Astrocyte (in vitro differentiated cells and primary cell): ENCODE results near the gene HCRTR2. TPM values are rescaled to one million over a fixed set of nuclear protein-coding genes. Genes with fewer than 3 reads are reported as not detected.

Experiments
- DNase-seq: peaks from one replicate; pipeline ENCODE4 v3.0.0-alpha.2; 2010; ENCODE audit warnings: low read depth
- FAIRE-seq: peaks from 2 replicates; lab custom pipeline; 2011; peaks lifted over from hg19 to GRCh38; lab: Jason Lieb, UNC
- H2AFZ ChIP-seq: 2 replicates; pipeline ENCODE4 v1.6.0; 2012; ENCODE audit warnings: low read depth, low read length, inconsistent platforms
- H3K27ac ChIP-seq: 2 replicates; pipeline ENCODE4 v1.5.1; 2011; ENCODE audit warnings: low read depth, low read length, inconsistent platforms
- H3K27me3 ChIP-seq: 2 replicates; pipeline ENCODE4 v1.6.0; 2011; ENCODE audit warnings: low read length, inconsistent platforms; ENCODE audit not compliant: insufficient read depth
- H3K36me3 ChIP-seq: 2 replicates; pipeline ENCODE4 v1.5.1; 2011; ENCODE audit warnings: low read length, inconsistent platforms; ENCODE audit not compliant: insufficient read depth
- H3K4me1 ChIP-seq: 2 replicates; pipeline ENCODE4 v1.5.1; 2011; ENCODE audit warnings: low read length, inconsistent platforms; ENCODE audit not compliant: insufficient read depth
- H3K4me2 ChIP-seq: 2 replicates; pipeline ENCODE4 v1.6.0; 2012; ENCODE audit warnings: low read length, inconsistent platforms
- H3K4me3 ChIP-seq: 2 replicates; pipeline ENCODE4 v1.5.1; 2011; ENCODE audit warnings: low read depth, mild to moderate bottlenecking, low read length, inconsistent platforms; ENCODE audit not compliant: insufficient read depth
- H3K79me2 ChIP-seq: 2 replicates; pipeline ENCODE4 v1.6.0; 2012; ENCODE audit warnings: mild to moderate bottlenecking, low read length, inconsistent platforms; ENCODE audit not compliant: insufficient read depth
- H3K9ac ChIP-seq: 2 replicates; pipeline ENCODE4 v1.6.0; 2012; ENCODE audit warnings: mild to moderate bottlenecking, low read length, inconsistent platforms
- H3K9me3 ChIP-seq: 2 replicates; pipeline ENCODE4 v1.5.1; 2012; ENCODE audit warnings: low read depth, mild to moderate bottlenecking, low read length, inconsistent platforms; ENCODE audit not compliant: insufficient read depth
- H4K20me1 ChIP-seq: 2 replicates; pipeline ENCODE4 v1.6.0; 2012; ENCODE audit warnings: low read length, inconsistent platforms; ENCODE audit not compliant: insufficient read depth
- H3K27ac Mint-ChIP-seq: one replicate; pipeline ENCODE4 v1.8.0; 2021; ENCODE audit warnings: mild to moderate bottlenecking, mixed read lengths; ENCODE audit not compliant: unreplicated experiment
- H3K27me3 Mint-ChIP-seq: one replicate; pipeline ENCODE4 v1.8.0; 2021; ENCODE audit warnings: low read depth, mixed read lengths; ENCODE audit not compliant: unreplicated experiment
- H3K36me3 Mint-ChIP-seq: one replicate; pipeline ENCODE4 v1.8.0; 2021; ENCODE audit warnings: low read depth, mixed read lengths; ENCODE audit not compliant: unreplicated experiment
- H3K4me1 Mint-ChIP-seq: one replicate; pipeline ENCODE4 v1.8.0; 2021; ENCODE audit warnings: low read depth, mixed read lengths; ENCODE audit not compliant: unreplicated experiment
- H3K4me3 Mint-ChIP-seq: one replicate; pipeline ENCODE4 v1.8.0; 2021; ENCODE audit warnings: mild to moderate bottlenecking, moderate library complexity, mixed read lengths; ENCODE audit not compliant: unreplicated experiment
- H3K9me3 Mint-ChIP-seq: one replicate; pipeline ENCODE4 v1.8.0; 2021; ENCODE audit warnings: mild to moderate bottlenecking, mixed read lengths; ENCODE audit not compliant: unreplicated experiment
- EZH2 ChIP-seq: IDR thresholded peaks from 2 replicates; pipeline ENCODE4 v1.6.1; 2012; ENCODE audit warnings: mild to moderate bottlenecking, low read length, inconsistent platforms; ENCODE audit not compliant: insufficient read depth
- total RNA-seq: library from RNA; stranded (reverse); gene quantifications from 2 replicates; pipeline ENCODE4 v1.2.1, GENCODE V29; 2021
- TF ChIP-seq, protein P1 (sequence below): IDR thresholded peaks from 2 replicates; pipeline ENCODE4 v1.5.1; 2011; ENCODE audit warnings: low read depth, mild to moderate bottlenecking, inconsistent platforms, low read length, moderate library complexity; ENCODE audit not compliant: insufficient read depth

HCRTR2 gene
- total RNA-seq, 1 donor from 2014 or later = 0.23 TPM

- H3K79me2 ChIP-seq = no peaks in the 10 kb centered on the region
- Mint-ChIP-seq H3K4me1 (no peaks in the 10 kb centered on the region), H3K4me3 (no peak overlapping the region), H3K36me3 (no peaks in the 10 kb centered on the region), H3K27ac (no peak overlapping the region), H3K27me3 (no peaks in the 10 kb centered on the region), H3K9me3 (no peaks in the 10 kb centered on the region)
- H2AFZ ChIP-seq = no peak overlapping the region
- DNase-seq = no peak
- H4K20me1 ChIP-seq = no peaks in the 10 kb centered on the region
- no peak overlapping the region for H3K4me3 ChIP-seq
- no peaks in the 10 kb centered on the region for H3K27me3 ChIP-seq
- H3K4me2 ChIP-seq = no peak overlapping the region
- no peak for TF ChIP-seq EZH2
- TF ChIP-seq, protein P1, sequence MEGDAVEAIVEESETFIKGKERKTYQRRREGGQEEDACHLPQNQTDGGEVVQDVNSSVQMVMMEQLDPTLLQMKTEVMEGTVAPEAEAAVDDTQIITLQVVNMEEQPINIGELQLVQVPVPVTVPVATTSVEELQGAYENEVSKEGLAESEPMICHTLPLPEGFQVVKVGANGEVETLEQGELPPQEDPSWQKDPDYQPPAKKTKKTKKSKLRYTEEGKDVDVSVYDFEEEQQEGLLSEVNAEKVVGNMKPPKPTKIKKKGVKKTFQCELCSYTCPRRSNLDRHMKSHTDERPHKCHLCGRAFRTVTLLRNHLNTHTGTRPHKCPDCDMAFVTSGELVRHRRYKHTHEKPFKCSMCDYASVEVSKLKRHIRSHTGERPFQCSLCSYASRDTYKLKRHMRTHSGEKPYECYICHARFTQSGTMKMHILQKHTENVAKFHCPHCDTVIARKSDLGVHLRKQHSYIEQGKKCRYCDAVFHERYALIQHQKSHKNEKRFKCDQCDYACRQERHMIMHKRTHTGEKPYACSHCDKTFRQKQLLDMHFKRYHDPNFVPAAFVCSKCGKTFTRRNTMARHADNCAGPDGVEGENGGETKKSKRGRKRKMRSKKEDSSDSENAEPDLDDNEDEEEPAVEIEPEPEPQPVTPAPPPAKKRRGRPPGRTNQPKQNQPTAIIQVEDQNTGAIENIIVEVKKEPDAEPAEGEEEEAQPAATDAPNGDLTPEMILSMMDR = no peak
- H3K9me3 ChIP-seq = no peaks in the 10 kb centered on the region
- H3K4me1 ChIP-seq = no peaks in the 10 kb centered on the region
- no peak overlapping the region for H3K9ac ChIP-seq
- H3K36me3 ChIP-seq = no peaks in the 10 kb centered on the region
- FAIRE-seq = no peak
- H3K27ac ChIP-seq = no peak overlapping the region
These were observed 106.9 kb downstream of the HCRTR2 start for GRCh38 chr6:55281215-55281614.

GRCh38 chr6:55282115-55282514 lies 107.8 kb downstream of the HCRTR2 start:
- Histone ChIP-seq H3K4me1 (no peaks in the 10 kb centered on the region), H3K9ac (no peak overlapping the region), H3K27ac (no peak overlapping the region), H3K79me2 (no peaks in the 10 kb centered on the region), H2AFZ (no peak overlapping the region), H3K27me3 (no peaks in the 10 kb centered on the region), H3K4me3 (no peak overlapping the region), H3K4me2 (no peak overlapping the region), H3K36me3 (no peaks in the 10 kb centered on the region), H4K20me1 (no peaks in the 10 kb centered on the region), H3K9me3 (no peaks in the 10 kb centered on the region)
- no peaks in the 10 kb centered on the region for H3K27me3 Mint-ChIP-seq
- H3K4me3 Mint-ChIP-seq = no peak overlapping the region
- H3K27ac Mint-ChIP-seq = no peak overlapping the region
- FAIRE-seq = no peak
- no peaks in the 10 kb centered on the region for H3K36me3 Mint-ChIP-seq
- H3K4me1 Mint-ChIP-seq = no peaks in the 10 kb centered on the region
- H3K9me3 Mint-ChIP-seq = no peaks in the 10 kb centered on the region
- TF ChIP-seq EZH2 = no peak
- TF ChIP-seq, protein P1 = no peak
- DNase-seq = no peak

DNA sequence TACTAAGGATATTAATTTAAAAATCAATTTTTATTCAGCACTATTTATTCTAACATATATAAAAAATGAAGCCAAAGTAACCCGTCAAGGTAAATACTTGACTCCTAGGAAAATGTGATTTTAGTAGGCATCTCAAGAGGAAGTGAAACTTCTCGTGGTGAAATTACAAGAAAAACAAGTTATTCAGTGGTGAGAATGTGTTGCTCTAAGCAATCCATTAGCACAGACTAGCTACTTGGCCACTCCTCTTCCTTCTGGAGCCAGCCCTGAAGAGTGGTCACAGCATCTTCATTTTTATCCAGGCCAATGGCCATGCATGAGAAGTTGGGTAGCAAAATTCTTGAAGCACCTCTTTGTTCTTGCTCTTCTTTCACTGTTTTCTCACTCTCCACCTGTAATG lies 112.5 kb downstream of the HCRTR2 start:
- no peaks in the 10 kb centered on the region for H3K36me3 Mint-ChIP-seq
- H2AFZ ChIP-seq = no peak overlapping the region
- H3K9ac ChIP-seq = no peak overlapping the region
- H3K27me3 Mint-ChIP-seq = no peaks in the 10 kb centered on the region
- no peak overlapping the region for H3K27ac ChIP-seq
- no peaks in the 10 kb centered on the region for H3K4me1 ChIP-seq
- no peak overlapping the region for H3K4me3 Mint-ChIP-seq
- no peak overlapping the region for H3K4me2 ChIP-seq
- no peaks in the 10 kb centered on the region for H3K36me3 ChIP-seq
- no peak overlapping the region for H3K27ac Mint-ChIP-seq
- FAIRE-seq (no peak), DNase-seq (no peak)
- H3K27me3 ChIP-seq = no peaks in the 10 kb centered on the region
- no peaks in the 10 kb centered on the region for H3K9me3 Mint-ChIP-seq
- H3K4me3 ChIP-seq = no peak overlapping the region
- no peaks in the 10 kb centered on the region for H4K20me1 ChIP-seq
- H3K9me3 ChIP-seq = no peaks in the 10 kb centered on the region
- TF ChIP-seq, protein P1 = no peak
- TF ChIP-seq EZH2 = no peak
- peaks cover 1% of the 10 kb centered on the region for H3K4me1 Mint-ChIP-seq
- H3K79me2 ChIP-seq = no peaks in the 10 kb centered on the region
